Neutrophil (primary cell): Measurements from ENCODE around the gene HS3ST6.

Experiments
- H3K27ac ChIP-seq: fragments of 200-600 bp; sonication (generic); 2 replicates; pipeline ENCODE4 v1.5.1; 2016; ENCODE audit warnings: mild to moderate bottlenecking, moderate library complexity
- H3K27me3 ChIP-seq: fragments of 200-600 bp; sonication (generic); 2 replicates; pipeline ENCODE4 v1.6.0; 2016; ENCODE audit warnings: mild to moderate bottlenecking
- H3K36me3 ChIP-seq: fragments of 200-600 bp; sonication (generic); 2 replicates; pipeline ENCODE4 v1.5.1; 2017
- H3K4me1 ChIP-seq, 2 experiments: fragments of 200-600 bp in 1 of 2; sonication (generic) in 1 of 2; 1 replicate in 1 of 2; 2 replicates in 1 of 2; pipeline versions ENCODE4 v1.5.1 to v1.6.1; 2013 to 2016; ENCODE audit warnings: low read depth in 1 of 2, low read length in 1 of 2, mild to moderate bottlenecking in 1 of 2, moderate library complexity in 1 of 2; ENCODE audit not compliant: control insufficient read depth in 1 of 2, insufficient read depth in 1 of 2
- H3K4me3 ChIP-seq, 2 experiments: fragments of 200-600 bp in 1 of 2; sonication (generic) in 1 of 2; 1 replicate in 1 of 2; 2 replicates in 1 of 2; pipeline ENCODE4 v1.5.1; 2013 to 2016; ENCODE audit warnings: low read depth in 1 of 2, low read length in 1 of 2, mild to moderate bottlenecking in 1 of 2, moderate library complexity in 1 of 2
- H3K9me3 ChIP-seq: fragments of 200-600 bp; sonication (generic); 2 replicates; pipeline ENCODE4 v1.5.1; 2016
- TF ChIP-seq, protein P1 (sequence below): fragments of 200-600 bp; sonication (generic); IDR thresholded peaks from 2 replicates; pipeline ENCODE4 v1.5.1; 2016; ENCODE audit warnings: antibody characterized with exemption

HS3ST6 gene

GRCh38 chr16:1913327-1914083 is 4.7 kb downstream of the HS3ST6 start:
- no peaks in the 10 kb centered on the region for H3K9me3 ChIP-seq
- TF ChIP-seq, protein P1, sequence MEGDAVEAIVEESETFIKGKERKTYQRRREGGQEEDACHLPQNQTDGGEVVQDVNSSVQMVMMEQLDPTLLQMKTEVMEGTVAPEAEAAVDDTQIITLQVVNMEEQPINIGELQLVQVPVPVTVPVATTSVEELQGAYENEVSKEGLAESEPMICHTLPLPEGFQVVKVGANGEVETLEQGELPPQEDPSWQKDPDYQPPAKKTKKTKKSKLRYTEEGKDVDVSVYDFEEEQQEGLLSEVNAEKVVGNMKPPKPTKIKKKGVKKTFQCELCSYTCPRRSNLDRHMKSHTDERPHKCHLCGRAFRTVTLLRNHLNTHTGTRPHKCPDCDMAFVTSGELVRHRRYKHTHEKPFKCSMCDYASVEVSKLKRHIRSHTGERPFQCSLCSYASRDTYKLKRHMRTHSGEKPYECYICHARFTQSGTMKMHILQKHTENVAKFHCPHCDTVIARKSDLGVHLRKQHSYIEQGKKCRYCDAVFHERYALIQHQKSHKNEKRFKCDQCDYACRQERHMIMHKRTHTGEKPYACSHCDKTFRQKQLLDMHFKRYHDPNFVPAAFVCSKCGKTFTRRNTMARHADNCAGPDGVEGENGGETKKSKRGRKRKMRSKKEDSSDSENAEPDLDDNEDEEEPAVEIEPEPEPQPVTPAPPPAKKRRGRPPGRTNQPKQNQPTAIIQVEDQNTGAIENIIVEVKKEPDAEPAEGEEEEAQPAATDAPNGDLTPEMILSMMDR: no peak
- H3K27me3 ChIP-seq: peaks cover 69% of the 10 kb centered on the region
- H3K36me3 ChIP-seq: no peaks in the 10 kb centered on the region
- no peaks in the 10 kb centered on the region for H3K4me1 ChIP-seq
- H3K4me3 ChIP-seq: no peak overlapping the region
- no peak overlapping the region for H3K27ac ChIP-seq

DNA sequence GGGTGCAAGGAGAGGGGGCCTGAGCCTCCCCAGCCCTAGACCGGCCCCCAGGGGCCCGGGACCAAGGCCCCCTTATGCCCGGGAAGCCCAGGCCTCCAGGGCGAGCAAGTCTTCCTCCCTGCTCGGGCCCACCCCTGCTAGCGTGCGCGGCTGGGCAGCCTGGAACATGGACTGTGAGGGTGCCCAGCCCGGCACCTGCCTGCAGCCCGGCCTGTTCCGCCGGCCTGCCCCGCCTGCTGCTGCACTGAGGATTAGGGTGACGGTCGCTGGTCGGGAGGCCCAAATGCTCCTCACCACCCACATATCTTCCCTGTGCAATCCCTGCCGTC is 6.0 kb downstream of the HS3ST6 start:
- H3K27me3 ChIP-seq: peaks cover 69% of the 10 kb centered on the region
- H3K4me1 ChIP-seq: no peaks in the 10 kb centered on the region
- no peak overlapping the region for H3K4me3 ChIP-seq
- H3K36me3 ChIP-seq: no peaks in the 10 kb centered on the region
- TF ChIP-seq, protein P1: no peak
- H3K9me3 ChIP-seq: no peaks in the 10 kb centered on the region
- H3K27ac ChIP-seq: no peak overlapping the region

- Histone ChIP-seq H3K27ac (no peak overlapping the region), H3K4me3 (no peak overlapping the region), H3K27me3 (peaks cover 69% of the 10 kb centered on the region), H3K4me1 (no peaks in the 10 kb centered on the region), H3K36me3 (no peaks in the 10 kb centered on the region), H3K9me3 (no peaks in the 10 kb centered on the region)
- TF ChIP-seq, protein P1: no peak
Measured at GRCh38 chr16:1911467-1912214, 6.6 kb downstream of the HS3ST6 start.

DNA sequence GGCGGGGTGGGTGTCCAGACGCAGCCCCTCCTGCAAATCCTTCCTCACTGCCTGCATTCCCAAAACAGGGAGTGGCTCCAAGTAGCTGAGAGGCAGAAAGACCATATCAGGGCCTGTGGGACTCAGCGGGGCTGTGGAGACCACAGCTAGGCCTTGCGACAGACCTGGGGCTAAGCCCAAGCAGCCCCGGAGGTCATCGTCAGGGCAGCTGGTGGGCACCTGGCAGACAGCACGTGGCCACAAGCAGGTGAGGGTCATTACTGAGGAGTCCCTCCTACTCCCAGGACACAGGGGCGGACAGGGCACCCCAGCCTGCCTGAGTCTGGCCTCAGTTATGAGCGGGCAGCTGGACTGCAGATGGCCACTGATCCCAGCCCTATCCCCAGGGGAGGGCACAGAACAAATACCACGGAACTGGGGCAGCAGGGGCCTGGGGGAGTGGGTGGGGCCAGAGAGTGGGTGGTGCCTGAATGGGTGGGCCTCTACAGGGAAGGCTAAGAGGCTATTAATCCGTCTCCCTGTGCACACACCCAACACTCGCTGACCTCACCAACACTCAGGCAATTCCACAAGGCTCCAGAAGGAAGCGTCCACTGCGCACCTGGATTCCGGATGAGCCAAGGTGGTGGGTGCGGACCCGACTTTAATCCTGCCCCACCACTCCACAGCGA is 8.5 kb downstream of the HS3ST6 start:
- Histone ChIP-seq H3K27ac (no peak overlapping the region), H3K4me1 (no peaks in the 10 kb centered on the region), H3K36me3 (no peaks in the 10 kb centered on the region), H3K9me3 (no peaks in the 10 kb centered on the region), H3K27me3 (peaks cover 69% of the 10 kb centered on the region), H3K4me3 (no peak overlapping the region)
- TF ChIP-seq, protein P1: no peak

DNA sequence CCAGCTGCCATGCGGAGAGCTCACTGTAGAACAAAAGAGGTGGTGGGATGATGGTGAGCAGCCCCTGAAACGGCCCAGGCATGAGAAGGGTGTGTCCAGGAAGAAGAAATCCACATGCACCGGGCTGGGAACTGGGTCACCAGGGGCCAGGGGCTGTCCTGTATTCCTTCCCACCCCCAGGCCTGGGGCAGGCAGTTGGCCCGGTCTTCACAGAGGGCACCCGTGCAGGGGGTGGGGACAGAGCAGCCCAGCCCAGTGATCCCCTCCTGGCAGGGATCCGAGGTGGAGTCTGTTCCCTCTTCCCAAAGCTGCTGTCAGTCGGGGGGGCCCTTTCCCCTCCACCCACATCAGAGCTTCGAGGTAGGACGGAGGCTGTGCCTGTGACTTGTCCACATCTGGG is 9.2 kb downstream of the HS3ST6 start:
- Histone ChIP-seq H3K4me3 (no peak overlapping the region), H3K9me3 (no peaks in the 10 kb centered on the region), H3K36me3 (no peaks in the 10 kb centered on the region), H3K27ac (no peak overlapping the region), H3K27me3 (peaks cover 69% of the 10 kb centered on the region), H3K4me1 (no peaks in the 10 kb centered on the region)
- TF ChIP-seq, protein P1: no peak
